HG03108 (cell line): ENCODE measurements around the gene DAB2.

Experiments used
- ATAC-seq: cut with Tn5 transposase; IDR thresholded peaks from one replicate; pipeline ENCODE4 v1.9.1; 2021; ENCODE audit warnings: moderate library complexity; ENCODE audit not compliant: unreplicated experiment

The DAB2 gene

DNA sequence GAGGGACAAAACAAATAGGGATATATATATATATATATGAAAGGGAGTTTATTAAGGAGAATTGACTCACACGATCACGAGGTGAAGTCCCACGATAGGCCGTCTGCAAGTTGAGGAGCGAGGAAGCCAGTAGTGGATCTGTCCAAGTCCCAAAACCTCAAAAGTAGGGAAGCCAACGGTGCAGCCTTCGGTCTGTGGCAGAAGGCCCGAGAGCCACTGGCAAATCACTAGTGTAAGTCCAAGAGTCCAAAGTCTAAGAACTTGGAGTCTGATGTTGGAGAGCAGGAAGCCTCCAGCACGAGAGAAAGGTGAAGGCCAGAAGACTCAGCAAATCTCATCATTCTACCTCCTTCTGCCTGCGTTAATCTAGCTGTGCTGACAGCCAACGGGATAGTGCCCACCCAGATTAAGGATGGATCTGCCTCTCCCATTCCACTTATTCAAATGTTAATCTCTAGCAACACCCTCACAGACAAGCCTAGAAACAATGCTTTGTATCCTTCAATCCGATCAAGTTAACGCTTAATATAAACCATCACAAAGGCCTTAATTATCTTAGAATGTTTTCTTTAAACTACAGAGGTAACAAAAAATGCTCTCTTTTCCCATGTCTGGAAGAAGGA is 23.8 kb upstream of the DAB2 start:
- no peak for ATAC-seq

DNA sequence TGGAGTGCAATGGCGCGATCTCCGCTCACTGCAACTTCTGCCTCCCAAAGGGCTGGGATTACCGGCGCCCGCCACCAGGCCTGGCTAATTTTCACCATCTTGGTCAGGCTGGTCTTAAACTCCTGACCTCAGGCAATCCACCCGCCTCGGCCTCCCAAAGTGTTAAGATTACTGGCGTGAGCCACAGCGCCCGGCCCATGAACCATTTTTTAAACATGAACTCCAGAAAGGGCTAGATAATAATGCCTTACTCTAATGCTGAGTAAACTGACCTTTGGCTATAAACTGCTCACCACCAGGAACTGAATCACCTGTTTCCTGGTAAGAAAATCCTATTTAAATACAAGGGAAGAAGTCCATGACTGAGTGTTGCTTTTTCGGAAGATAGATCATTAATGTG is 23.2 kb upstream of the DAB2 start:
- no peak for ATAC-seq

- ATAC-seq: no peak
These were observed 22.3 kb upstream of the DAB2 start for GRCh38 chr5:39447059-39447458.

GRCh38 chr5:39446231-39446630 is 21.5 kb upstream of the DAB2 start:
- no peak for ATAC-seq

DNA sequence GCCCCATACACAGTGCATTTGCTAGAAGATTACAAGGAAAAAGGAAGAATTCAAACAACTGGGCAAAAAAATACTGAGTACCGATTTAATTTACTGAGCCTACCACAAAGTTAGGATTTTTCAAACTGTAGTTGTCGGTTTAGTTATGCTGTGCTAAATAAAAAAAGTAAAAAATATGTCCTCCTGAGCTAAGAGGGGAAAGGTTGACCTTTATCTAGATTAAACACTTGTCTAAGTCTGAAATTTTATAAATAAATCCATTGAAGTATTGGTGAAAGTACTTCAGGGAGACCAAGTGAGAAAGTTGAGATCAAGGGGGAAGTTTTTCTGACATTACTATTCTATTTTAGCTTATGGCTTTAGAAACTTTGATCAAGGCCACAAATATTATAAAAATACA is 19.1 kb upstream of the DAB2 start:
- no peak for ATAC-seq

DNA sequence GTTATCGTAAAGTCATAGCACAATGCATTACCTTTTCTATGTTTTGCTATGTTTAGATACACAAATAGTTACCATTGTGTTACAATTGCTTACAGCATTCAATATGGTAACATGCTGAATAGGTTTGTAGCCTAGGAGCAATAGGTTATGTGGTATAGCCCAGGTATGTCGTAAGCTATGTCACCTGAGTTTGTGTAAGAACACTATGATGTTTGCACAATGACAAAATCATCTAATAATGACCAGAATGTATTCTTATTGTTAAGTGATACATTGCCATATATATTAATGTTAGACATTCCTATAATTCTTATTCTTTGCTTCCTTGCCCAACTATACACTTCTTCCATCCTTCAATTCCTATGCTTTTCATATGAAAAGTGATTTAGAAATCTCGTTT is 18.2 kb upstream of the DAB2 start:
- ATAC-seq: no peak

- ATAC-seq: no peak
These were observed 17.1 kb upstream of the DAB2 start for GRCh38 chr5:39441838-39442237.

DNA sequence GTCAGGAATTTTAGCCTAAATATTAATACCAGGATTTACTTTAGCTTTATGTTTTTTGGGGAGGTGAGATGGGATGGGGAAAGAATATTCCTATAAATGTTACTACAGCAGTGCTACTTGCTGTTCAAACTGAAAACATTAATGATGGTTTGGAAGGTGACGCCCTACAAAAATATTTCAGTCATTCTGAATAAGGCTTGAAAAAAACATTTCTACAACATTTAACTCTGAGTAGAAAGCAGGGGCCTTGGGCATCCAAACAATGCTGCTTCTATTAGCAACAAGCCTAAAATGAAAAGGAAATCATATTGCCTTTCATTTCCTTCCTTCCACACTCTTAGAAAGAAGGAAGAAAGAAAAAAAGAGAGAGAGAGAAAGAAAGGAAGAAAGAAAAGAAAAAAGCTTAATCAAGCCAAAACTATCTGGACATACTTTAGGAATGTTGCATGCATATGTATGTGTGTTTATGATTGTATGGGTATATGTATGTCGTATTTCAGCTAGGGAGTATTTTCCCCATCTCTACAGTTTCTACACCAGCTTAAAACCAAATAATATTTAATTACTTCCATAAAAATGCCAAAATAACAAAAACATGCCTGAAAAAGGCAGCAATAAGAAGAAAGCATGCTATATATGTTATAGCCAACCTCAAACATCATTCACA is 16.3 kb upstream of the DAB2 start:
- no peak for ATAC-seq

DNA sequence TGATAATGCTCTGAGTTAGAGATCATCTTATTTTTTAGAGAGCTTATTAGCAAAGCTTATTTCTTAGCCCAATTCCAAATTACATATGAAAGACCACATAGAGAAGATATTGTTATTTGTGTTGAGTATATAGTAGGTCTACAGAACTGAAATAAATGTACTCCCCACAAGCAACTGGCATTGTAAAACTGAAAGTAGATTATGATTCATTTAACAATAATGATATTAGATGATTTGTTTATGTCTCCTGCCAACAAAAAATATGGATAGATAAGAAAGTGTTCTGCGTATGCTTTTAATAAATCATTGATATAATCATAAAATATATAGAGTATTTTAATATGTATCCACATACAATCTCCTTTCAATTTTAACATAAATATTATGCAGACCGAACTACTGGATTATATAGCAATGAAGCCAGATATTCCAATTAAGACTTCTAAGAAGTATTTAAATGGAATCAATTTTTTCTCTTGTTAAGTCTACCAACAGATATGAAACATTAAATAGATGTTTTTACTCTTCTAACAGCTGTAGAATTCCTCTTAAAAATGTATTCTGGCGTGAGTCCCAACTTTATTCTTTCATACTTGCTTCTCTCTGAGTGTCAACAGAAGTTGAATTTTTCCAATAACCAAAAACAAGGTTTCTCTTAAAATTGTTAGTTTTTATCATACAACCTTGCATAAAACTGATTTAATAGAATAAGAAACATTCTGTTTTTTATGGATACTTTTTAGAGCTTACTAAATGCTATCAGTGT is 15.6 kb upstream of the DAB2 start:
- no peak for ATAC-seq

DNA sequence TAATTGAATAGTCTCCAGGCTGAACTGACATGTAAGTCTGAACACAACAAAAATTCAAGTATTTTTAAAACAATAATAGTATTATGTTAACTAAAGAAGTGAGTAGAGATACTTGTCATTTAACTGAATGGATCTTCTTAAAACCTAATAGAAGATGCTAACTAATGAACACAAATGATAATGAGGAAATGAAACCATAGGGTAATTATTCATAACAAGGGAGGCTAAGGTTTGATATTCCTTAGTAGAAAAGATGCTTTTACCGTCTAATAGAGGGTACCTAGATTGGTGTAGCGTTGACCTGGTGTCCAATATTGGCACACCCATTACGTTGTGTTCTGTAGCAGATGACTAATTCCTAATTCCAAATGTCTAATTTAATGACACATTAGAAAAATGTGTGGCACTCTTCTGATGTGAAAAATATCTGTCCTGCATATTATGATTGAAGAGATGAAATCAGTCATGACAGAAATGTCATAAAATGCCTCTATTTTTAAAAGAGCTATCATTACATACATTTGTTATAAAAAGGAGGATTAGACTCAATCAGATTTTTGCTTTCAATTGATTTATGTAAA is 14.9 kb upstream of the DAB2 start:
- no peak for ATAC-seq

DNA sequence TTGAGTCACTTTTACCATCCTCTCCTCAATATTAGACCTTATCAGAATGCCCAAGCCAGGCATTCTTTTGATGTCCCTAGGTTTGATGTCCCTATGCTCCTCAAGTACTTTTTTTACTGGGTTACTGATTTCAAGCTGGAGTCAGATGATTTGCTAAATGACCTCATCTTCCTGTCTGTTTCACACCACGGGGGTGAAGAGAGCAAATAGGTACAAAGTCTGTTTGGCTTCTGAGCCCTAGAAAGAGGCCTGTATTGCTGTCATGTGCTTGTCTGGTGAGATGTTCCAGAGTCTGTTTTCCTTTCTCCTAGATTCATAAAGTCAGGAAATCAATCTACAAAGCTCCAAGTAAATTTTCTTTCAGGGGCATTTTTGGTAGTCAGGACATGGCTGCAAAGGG is 12.7 kb upstream of the DAB2 start:
- ATAC-seq: peak; percentile 84

- no peak for ATAC-seq
These were observed 9.1 kb upstream of the DAB2 start for GRCh38 chr5:39433848-39434247.

DNA sequence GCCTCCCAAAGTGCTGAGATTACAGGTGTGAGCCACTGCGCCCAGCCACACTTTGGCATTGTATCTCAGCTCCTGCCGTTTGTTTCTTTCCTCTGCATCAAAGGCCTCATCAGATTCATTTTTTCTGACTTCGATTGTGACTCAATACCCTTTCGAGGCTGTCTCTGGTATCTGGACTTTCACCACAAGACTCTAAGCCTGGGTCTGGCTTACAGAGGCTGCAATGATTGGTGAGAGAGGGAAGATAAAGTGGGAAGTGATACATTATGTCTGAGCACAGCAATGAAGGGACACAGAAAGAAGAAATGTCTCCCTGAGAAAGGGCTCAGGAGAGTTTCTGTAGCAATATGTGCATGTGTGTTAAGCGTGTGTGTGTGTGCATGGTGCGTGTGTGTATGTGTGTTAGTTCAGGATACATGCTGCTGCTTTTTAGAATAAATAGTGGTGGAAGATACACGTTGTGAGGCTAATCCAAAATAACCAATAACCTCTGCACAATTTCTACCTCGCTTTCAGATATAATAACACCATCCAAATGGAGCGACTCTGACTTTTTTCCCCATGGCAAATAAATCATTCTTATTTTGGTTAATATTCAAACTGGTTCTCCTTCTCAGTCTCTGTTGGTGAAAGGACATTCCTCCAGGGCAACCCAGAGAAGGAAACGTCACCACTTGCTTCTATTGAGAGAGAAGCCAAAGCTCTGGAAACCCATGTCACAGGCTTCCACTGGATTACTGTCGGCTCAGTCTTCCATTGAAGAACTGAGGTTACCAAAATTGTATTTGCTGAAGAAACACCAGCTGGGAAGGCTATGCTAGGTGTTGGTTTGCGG is 8.1 kb upstream of the DAB2 start:
- no peak for ATAC-seq

GRCh38 chr5:39430461-39430860 is 5.7 kb upstream of the DAB2 start:
- ATAC-seq: no peak

DNA sequence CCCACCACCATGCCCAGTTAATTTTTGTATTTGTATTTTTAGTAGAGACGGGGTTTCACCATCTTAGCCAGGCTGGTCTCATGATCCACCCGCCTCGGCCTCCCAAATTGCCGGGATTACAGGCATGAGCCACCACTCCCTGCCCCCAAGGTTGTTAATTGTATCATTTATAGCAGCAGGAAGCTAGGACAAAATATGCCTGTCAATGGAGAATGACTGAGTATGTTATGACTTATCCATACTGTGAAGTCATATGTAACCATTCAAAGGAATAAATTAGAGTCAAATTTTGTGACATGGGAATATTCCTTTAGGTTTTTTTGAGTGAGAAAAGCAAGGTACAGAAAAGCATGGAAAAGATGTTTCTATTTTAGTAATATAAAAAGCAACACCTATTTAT is 3.9 kb upstream of the DAB2 start:
- ATAC-seq: no peak

- no peak for ATAC-seq
These were observed 2.9 kb upstream of the DAB2 start for GRCh38 chr5:39427633-39428032.

GRCh38 chr5:39427229-39427628 is 2.4 kb upstream of the DAB2 start:
- no peak for ATAC-seq

GRCh38 chr5:39426746-39427105 is 1.9 kb upstream of the DAB2 start:
- no peak for ATAC-seq

DNA sequence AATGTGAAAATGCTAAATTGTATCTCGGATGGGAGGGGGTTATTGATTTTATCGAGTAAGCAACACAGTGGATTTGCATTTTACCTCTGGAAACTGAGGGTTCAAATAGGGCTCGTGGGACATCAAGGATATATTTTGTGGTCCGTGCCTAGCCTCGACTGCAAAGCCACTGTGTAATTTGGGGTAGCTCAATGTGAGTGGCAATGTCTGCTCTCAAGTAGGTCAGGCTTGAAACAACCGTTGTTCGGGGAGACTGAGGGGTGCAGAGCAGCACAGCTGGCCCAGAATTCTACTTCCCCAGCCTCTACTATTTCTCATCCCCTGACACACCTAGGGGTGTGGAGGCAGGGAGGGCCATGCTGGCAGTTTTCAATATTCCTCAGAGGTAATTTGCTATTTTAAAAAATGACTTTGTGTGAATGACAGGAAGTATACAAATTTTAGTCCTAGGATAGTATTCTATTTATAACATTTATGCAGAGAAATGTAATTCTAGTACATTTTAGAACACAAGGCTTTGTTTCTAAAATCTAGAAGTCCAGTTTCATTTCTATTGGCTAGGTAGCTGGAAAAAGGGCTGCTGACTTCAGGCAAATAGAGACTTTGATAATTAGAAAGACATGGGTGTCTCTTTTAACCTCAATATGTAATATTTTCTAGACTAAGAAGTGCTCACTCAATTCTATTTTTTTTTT is 1.4 kb upstream of the DAB2 start:
- no peak for ATAC-seq

DNA sequence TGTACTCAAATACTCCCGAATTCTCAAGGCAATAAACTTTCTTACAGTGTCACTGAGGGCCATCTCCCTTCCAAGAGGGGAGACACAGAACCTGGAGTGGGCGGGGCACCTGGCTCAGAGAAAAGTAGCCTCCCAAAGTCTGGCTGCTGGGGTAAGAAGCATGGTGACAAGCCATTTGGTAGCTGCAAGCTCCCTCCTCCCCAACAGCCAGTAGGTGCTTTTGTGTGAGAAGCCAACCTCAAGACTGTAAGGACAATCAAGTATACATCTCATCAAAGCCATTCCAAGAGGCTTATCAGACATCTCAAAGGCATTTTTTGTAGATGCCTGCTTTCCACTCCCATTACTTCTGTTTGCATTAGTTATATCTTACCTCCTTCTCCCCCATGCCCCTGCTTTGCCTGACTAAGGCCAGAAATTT is 1.4 kb downstream of the DAB2 start:
- ATAC-seq: no peak
